ENCODE measurements around the gene TNP1.
A peak's percentile ranks its signal among the peaks of the same experiment; 100 is the strongest.

The TNP1 gene

GRCh38 chr2:216884347-216884746, 24.5 kb upstream of the TNP1 start:
- no peak for TF ChIP-seq CTCF (IDR thresholded peaks at IDR 0.05; ENCODE audit: insufficient read depth, missing control alignments)
- DNase-seq (ENCODE audit: insufficient read length, low spot score) (no peak), FAIRE-seq (no peak)

- no peak for FAIRE-seq
- DNase-seq (ENCODE audit: insufficient read length, low spot score), result no peak
- TF ChIP-seq CTCF (IDR thresholded peaks at IDR 0.05; ENCODE audit: insufficient read depth, missing control alignments), result no peak
Measured at GRCh38 chr2:216882876-216883275, 23.0 kb upstream of the TNP1 start.

GRCh38 chr2:216881411-216881810, 21.5 kb upstream of the TNP1 start:
- DNase-seq (ENCODE audit: insufficient read length, low spot score) (no peak), FAIRE-seq (no peak)
- TF ChIP-seq CTCF (IDR thresholded peaks at IDR 0.05; ENCODE audit: insufficient read depth, missing control alignments), result no peak

GRCh38 chr2:216880509-216881184, 20.8 kb upstream of the TNP1 start:
- no peak for DNase-seq (ENCODE audit: insufficient read length, low spot score)
- TF ChIP-seq CTCF (IDR thresholded peaks at IDR 0.05; ENCODE audit: insufficient read depth, missing control alignments), result no peak
- no peak for FAIRE-seq

- no peak for FAIRE-seq
Measured at GRCh38 chr2:216879727-216880508, 20.1 kb upstream of the TNP1 start.

GRCh38 chr2:216878072-216878471, 18.2 kb upstream of the TNP1 start:
- no peak for FAIRE-seq
- TF ChIP-seq CTCF (IDR thresholded peaks at IDR 0.05; ENCODE audit: insufficient read depth, missing control alignments), result no peak
- DNase-seq (ENCODE audit: insufficient read length, low spot score), result no peak

More at GRCh38 chr2:216879727-216880508, 20.1 kb upstream of the TNP1 start:
- no peak for TF ChIP-seq CTCF (IDR thresholded peaks at IDR 0.05; ENCODE audit: insufficient read depth, missing control alignments)
- DNase-seq (ENCODE audit: insufficient read length, low spot score), result no peak

GRCh38 chr2:216877085-216877484, 17.2 kb upstream of the TNP1 start:
- DNase-seq (ENCODE audit: insufficient read length, low spot score), result no peak
- peak; percentile 5 for TF ChIP-seq CTCF (IDR thresholded peaks at IDR 0.05; ENCODE audit: insufficient read depth, missing control alignments)
- no peak for FAIRE-seq

All from D721Med (cell line).